Activated T-cell treated with anti-CD3 and anti-CD28 coated beads, Interleukin-2, amount 50 U/mL, for 24 hours (primary cell): ENCODE data around the gene BRF1.

Experiments
- DNase-seq: peaks from one replicate; pipeline ENCODE4 v3.0.0-alpha.2; 2020
- H3K27ac Mint-ChIP-seq: 2 replicates; pipeline ENCODE4 v1.8.0; 2020; ENCODE audit warnings: mild to moderate bottlenecking, mixed read lengths
- H3K27me3 Mint-ChIP-seq: 2 replicates; pipeline ENCODE4 v1.8.0; 2020; ENCODE audit warnings: mixed read lengths
- H3K36me3 Mint-ChIP-seq: 2 replicates; pipeline ENCODE4 v1.8.0; 2020; ENCODE audit warnings: low read depth, mixed read lengths
- H3K4me1 Mint-ChIP-seq: 2 replicates; pipeline ENCODE4 v1.8.0; 2020; ENCODE audit warnings: low read depth, mixed read lengths
- H3K4me3 Mint-ChIP-seq: 2 replicates; pipeline ENCODE4 v1.8.0; 2020; ENCODE audit warnings: mild to moderate bottlenecking, moderate library complexity, mixed read lengths
- H3K9me3 Mint-ChIP-seq: 2 replicates; pipeline ENCODE4 v1.8.0; 2020; ENCODE audit warnings: mixed read lengths

BRF1 gene

GRCh38 chr14:105195522-105196264 is 105.1 kb downstream of the BRF1 start:
- Mint-ChIP-seq H3K36me3 (no peaks in the 10 kb centered on the region), H3K4me1 (peaks cover 36% of the 10 kb centered on the region), H3K27ac (no peak overlapping the region), H3K9me3 (no peaks in the 10 kb centered on the region), H3K27me3 (peaks cover 56% of the 10 kb centered on the region), H3K4me3 (no peak overlapping the region)
- DNase-seq = no peak

DNA sequence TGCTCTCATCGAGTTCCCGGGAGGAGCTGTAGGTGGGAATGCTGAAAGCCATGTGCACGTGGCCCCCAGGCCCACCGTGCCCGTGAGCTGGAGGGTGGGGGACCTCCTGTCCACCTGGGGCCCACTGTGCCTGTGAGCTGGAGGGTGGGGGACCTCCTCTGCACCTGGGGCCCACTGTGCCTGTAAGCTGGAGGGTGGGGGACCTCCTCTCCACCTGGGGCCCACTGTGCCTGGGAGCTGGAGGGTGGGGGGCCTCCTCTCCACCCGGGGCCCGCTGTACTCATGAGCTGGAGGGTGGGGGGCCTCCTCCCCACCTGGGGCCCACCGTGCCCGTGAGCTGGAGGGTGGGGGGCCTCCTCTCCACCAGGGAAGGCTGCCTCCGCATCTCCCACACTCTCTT is 105.8 kb downstream of the BRF1 start:
- no peaks in the 10 kb centered on the region for H3K36me3 Mint-ChIP-seq
- peaks cover 36% of the 10 kb centered on the region for H3K4me1 Mint-ChIP-seq
- H3K9me3 Mint-ChIP-seq = no peaks in the 10 kb centered on the region
- H3K27me3 Mint-ChIP-seq = peaks cover 50% of the 10 kb centered on the region
- H3K27ac Mint-ChIP-seq = no peak overlapping the region
- DNase-seq = no peak
- H3K4me3 Mint-ChIP-seq = no peak overlapping the region

DNA sequence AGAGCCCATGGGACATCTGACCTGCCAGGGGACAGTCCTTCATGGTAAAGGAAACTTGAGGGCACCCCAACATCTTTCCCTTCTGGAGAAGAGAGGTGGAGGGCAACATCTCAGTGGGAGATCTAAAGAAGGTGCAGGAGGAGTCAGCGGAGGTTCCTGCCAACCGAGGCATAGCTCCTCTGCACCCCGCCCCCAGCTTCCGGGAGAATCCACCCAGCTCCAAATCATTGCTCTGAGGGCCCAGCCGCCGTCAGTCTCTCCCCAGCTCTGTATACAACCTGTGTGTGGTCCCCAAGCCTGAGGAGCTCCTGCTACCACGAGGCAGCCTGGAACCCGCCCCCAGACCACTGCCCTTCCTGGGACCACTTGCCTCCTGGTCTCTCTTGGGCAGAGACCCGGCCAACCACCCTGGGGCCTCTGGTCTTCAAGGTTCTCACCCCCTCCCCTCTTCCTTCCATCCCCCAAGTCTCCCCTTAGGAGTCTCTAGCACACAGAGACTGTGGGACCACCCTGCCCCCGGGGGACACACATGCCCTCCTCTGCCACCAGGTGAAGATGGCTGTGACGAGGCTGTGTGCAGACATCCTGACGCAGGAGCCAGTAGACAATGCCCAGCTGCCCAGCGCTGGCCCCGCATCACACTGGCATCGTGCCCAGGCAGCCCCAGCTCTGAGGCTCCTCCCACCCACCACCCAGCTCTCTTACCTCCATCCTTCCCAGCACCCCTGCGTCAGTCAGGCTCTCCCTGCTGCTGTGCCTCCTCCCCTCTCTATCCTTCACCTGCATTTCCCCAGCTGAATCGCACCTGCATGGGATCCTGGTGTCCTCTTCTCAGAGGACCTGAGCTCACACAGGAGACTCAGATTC is 106.7 kb downstream of the BRF1 start:
- H3K4me1 Mint-ChIP-seq = peaks cover 36% of the 10 kb centered on the region
- H3K9me3 Mint-ChIP-seq = no peaks in the 10 kb centered on the region
- no peaks in the 10 kb centered on the region for H3K36me3 Mint-ChIP-seq
- H3K4me3 Mint-ChIP-seq = no peak overlapping the region
- peak; percentile 48 for DNase-seq
- peaks cover 42% of the 10 kb centered on the region for H3K27me3 Mint-ChIP-seq
- H3K27ac Mint-ChIP-seq = no peak overlapping the region

GRCh38 chr14:105192866-105193731 is 107.7 kb downstream of the BRF1 start:
- peaks cover 36% of the 10 kb centered on the region for H3K4me1 Mint-ChIP-seq
- H3K27ac Mint-ChIP-seq = peak overlapping the region; percentile 33
- H3K27me3 Mint-ChIP-seq = peaks cover 35% of the 10 kb centered on the region
- peak; percentile 54 for DNase-seq
- H3K4me3 Mint-ChIP-seq = no peak overlapping the region
- peaks cover 1% of the 10 kb centered on the region for H3K9me3 Mint-ChIP-seq
- no peaks in the 10 kb centered on the region for H3K36me3 Mint-ChIP-seq

- Mint-ChIP-seq H3K4me1 (peaks cover 3% of the 10 kb centered on the region), H3K9me3 (peaks cover 5% of the 10 kb centered on the region), H3K4me3 (no peak overlapping the region), H3K27ac (no peak overlapping the region), H3K36me3 (no peaks in the 10 kb centered on the region), H3K27me3 (peaks cover 2% of the 10 kb centered on the region)
- no peak for DNase-seq
Measured at GRCh38 chr14:105187935-105188524, 112.8 kb downstream of the BRF1 start.

- peaks cover 2% of the 10 kb centered on the region for H3K27me3 Mint-ChIP-seq
- H3K4me3 Mint-ChIP-seq = no peak overlapping the region
- no peak for DNase-seq
- no peak overlapping the region for H3K27ac Mint-ChIP-seq
- H3K4me1 Mint-ChIP-seq = peaks cover 4% of the 10 kb centered on the region
- H3K9me3 Mint-ChIP-seq = peaks cover 5% of the 10 kb centered on the region
- H3K36me3 Mint-ChIP-seq = no peaks in the 10 kb centered on the region
Measured at GRCh38 chr14:105187116-105187515, 113.7 kb downstream of the BRF1 start.

DNA sequence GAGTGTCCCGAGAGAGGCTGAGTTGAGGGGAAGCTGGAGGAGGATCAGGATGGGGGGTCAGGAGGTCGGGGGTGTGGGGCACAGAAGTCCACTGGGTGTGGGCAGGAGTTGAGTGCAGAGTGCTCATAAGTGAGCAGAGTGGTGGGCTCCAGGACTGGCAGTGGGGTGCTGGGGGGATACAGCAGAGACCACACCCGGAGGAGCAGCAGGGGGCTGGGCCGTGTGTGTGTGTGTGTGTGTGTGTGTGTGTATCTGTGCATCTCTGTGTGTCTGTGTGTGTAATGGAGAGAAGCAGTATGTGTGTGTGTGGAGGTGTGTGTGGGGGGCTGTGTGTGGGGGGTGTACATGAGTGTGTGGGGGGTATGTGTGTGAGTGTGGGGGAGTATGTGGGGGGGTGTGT is 114.8 kb downstream of the BRF1 start:
- peaks cover 5% of the 10 kb centered on the region for H3K9me3 Mint-ChIP-seq
- peaks cover 6% of the 10 kb centered on the region for H3K4me1 Mint-ChIP-seq
- no peak overlapping the region for H3K27ac Mint-ChIP-seq
- DNase-seq = no peak
- H3K27me3 Mint-ChIP-seq = peaks cover 2% of the 10 kb centered on the region
- H3K36me3 Mint-ChIP-seq = no peaks in the 10 kb centered on the region
- no peak overlapping the region for H3K4me3 Mint-ChIP-seq

GRCh38 chr14:105185001-105185400 is 115.8 kb downstream of the BRF1 start:
- Mint-ChIP-seq H3K27me3 (peaks cover 2% of the 10 kb centered on the region), H3K4me1 (peaks cover 9% of the 10 kb centered on the region), H3K4me3 (no peak overlapping the region)

DNA sequence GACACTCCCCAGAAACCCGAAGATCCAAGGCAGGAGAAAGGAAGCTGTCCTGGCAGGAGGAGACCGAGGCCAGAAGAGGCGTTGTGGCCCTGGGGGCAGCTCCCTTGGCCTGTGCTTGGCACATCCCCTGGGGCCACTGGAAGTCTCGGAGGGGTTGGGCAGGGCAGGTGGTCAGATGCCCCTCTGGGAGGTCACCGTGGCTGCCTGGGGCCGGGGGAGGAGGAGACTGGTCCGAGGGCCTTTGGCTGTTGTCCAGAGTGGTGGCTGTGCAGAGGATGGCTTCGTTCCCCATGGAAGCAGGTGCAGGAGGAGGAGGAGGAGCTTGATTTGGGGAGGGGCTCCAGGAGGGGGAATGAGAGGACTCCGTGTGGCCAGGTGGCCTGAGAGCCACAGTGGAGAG is 116.3 kb downstream of the BRF1 start:
- no peak overlapping the region for H3K4me3 Mint-ChIP-seq
- no peak for DNase-seq
- H3K9me3 Mint-ChIP-seq = peaks cover 5% of the 10 kb centered on the region
- peaks cover 9% of the 10 kb centered on the region for H3K4me1 Mint-ChIP-seq
- H3K36me3 Mint-ChIP-seq = no peaks in the 10 kb centered on the region
- H3K27me3 Mint-ChIP-seq = peaks cover 2% of the 10 kb centered on the region
- no peak overlapping the region for H3K27ac Mint-ChIP-seq

More at GRCh38 chr14:105185001-105185400, 115.8 kb downstream of the BRF1 start:
- DNase-seq = no peak
- no peaks in the 10 kb centered on the region for H3K36me3 Mint-ChIP-seq
- H3K9me3 Mint-ChIP-seq = peaks cover 5% of the 10 kb centered on the region
- H3K27ac Mint-ChIP-seq = no peak overlapping the region

DNA sequence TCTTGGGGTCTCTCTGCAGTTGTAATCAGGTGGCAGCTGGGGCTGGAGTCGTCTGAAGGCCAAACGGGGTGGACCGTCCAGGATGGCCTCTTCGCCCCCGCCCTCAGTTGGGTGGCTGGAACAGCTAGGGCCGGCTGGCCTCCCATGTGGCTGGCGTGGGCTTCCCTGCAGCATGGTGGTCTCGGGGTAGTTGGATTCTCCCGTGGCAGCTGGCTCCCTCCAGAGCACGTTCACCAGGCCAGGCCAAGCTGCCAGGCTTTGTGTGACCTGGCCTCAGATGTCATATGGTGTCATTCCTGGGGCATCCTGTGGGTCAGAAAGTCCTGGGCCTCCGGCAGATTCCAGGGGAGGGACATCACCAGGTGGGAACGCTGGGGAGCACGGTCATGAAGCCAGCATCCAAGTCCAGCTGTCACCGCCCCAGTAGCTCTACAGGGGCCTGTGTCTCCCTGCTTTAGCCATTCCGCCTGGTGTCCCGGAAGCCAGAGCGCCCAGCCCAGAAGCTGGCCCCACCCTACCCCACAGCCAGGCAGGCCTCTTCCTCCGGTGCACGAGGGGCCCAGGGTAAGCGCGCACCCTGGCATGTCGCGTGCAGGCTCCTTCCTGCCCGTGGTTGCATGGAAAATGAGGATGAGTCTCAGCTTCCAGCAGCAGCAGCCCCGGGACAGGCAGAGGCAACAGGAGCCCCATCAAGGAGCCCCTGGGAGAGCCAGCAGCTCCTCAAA is 118.3 kb downstream of the BRF1 start:
- Mint-ChIP-seq H3K4me1 (peaks cover 9% of the 10 kb centered on the region), H3K27me3 (no peaks in the 10 kb centered on the region), H3K27ac (no peak overlapping the region), H3K36me3 (no peaks in the 10 kb centered on the region), H3K9me3 (no peaks in the 10 kb centered on the region), H3K4me3 (peak overlapping the region; percentile 45)
- DNase-seq = no peak

DNA sequence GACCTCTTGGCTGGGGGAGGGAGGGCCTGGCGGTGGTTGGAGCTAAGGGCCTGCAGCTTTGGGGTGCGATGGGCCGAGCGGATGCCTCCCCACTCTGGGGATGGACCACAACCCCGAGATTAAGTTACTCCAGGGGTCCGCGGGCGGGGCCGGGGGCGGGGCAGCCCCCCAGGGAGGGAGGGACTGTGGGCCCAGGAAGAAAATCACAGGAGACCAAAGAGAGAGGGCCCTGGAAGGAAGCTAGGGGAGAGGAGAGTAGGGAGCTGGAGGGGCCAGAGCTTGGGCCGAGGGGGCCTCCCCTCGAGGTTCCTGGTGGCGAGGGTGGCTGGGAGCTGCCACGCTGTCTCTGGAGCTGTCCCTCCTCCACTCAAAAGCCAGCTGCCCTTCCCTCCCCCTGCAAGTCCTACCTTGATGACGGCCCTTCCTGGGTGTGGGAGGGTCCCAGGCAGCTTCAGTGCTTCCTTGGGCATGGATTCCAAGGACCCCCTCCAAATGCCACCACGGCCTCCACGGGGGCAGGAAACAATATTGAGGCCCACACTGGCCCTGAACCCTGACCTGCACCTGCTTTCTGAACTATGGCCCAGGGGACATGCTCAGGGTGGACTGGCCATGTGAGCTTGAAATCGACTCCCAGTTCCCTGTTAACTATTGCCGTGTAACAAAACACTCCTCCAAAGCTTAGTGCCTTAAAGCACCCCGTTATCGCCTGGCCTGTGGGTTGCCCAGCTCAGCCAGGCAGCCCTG is 119.1 kb downstream of the BRF1 start:
- DNase-seq = no peak
- Mint-ChIP-seq H3K9me3 (no peaks in the 10 kb centered on the region), H3K27ac (no peak overlapping the region), H3K4me1 (peaks cover 9% of the 10 kb centered on the region), H3K27me3 (no peaks in the 10 kb centered on the region), H3K4me3 (peak overlapping the region; percentile 45), H3K36me3 (no peaks in the 10 kb centered on the region)

GRCh38 chr14:105180592-105181548 is 119.9 kb downstream of the BRF1 start, which contains the start of gene NUDT14:
Gene NUDT14 (minus strand): TSS chr14:105181312. CDS start chr14:105181209, 103 bp downstream.
- H3K4me3 Mint-ChIP-seq = peak within 1 kb of the TSS; percentile 75
- peaks cover 9% of the 10 kb centered on the region for H3K4me1 Mint-ChIP-seq
- no peaks in the 10 kb centered on the region for H3K9me3 Mint-ChIP-seq
- H3K27ac Mint-ChIP-seq = peak within 1 kb of the TSS; percentile 64
- no peaks in the 10 kb centered on the region for H3K27me3 Mint-ChIP-seq
- H3K36me3 Mint-ChIP-seq = no peaks in the 10 kb centered on the region
- DNase-seq = peak; percentile 94
